ENCODE results near the gene HS3ST2.

HS3ST2 gene

DNA sequence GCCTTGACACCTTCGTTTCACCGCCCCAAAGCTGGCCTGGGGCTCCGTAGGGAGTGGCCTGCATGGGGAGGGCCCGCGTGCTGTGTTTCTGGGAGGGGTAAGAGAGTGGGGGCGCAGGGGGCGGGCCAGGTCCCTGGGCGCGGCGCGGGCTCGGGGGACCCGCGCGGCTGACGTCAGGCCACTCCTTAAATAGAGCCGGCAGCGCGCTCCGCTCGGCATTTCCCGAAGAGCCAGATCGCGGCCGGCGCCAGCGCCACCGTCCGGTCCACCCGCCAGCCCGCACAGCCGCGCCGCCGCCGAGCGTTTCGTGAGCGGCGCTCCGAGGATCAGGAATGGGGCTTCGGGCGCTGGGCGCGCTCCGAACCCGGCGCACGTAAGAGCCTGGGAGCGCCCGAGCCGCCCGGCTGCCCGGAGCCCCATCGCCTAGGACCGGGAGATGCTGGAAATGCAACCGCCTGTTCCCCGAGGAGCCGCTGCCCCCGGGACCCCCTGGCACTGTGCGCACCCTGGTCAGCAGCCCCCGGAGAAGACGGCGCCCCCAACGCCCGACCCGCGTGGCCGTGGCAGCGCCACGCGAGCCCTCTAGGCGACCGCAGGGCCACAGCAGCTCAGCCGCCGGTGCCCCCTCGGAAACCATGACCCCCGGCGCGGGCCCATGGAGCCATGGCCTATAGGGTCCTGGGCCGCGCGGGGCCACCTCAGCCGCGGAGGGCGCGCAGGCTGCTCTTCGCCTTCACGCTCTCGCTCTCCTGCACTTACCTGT is at the start of gene HS3ST2:
Gene HS3ST2 (plus strand): TSS at position 215 of the 763 bp plus-strand sequence. CDS start 449 bp downstream, at position 664.
- no peak for DNase-seq (ENCODE audit: low read depth)

DNA sequence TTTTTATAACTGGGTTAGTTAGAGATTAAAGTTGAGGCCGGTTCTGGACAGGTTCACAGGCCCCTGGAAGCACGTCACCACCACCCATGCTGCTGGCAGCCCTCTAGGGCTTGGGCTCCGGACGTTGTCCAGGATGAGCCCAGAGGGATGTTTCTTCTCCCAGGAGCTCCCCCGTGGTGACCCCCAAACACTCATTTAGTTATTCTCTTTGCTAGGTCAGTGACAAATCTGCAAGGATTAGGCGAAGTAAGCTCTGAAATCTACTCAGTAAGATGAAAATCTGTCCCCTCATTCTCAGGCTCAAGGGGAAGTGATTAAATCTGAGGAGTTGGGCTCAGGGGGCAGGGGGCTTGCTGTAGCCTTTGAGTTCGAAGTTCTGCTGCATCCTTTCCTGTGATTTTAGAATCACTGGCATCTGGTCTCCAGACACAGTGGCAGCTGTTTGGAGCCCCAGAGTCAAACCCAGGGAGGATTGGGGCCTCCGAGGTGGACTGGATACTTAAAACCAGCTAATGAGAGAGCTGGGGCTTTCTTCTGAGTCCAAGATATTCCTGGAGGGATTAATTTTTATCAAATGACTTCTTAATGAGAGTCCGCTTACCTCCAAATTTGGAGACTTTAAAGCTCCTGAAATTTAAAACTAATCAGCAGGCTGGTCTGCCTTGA is 49.2 kb upstream of the HS3ST2 start:
- DNase-seq (ENCODE audit: low read depth), result no peak

- DNase-seq (ENCODE audit: low read depth), result no peak
These were observed 48.5 kb upstream of the HS3ST2 start for GRCh38 chr16:22765479-22765878.

DNA sequence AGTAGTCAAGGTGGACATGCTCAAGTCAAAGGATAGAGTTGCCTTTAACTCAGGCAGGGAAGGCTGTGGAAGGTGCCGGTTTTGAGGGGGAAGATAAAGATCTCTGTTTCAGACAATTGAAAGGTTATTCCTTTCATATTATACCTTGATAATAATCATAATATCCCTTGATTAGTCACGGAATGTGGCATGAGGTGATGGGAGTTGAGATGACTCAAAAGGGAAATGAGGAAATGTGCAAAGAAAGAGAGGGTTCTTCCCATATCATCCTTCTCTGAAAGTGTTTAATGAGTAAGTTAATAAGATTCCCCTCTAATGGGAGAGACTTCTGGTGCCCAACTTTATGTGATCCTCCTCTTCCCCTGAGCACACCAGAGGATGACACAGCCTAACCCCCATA is 43.1 kb upstream of the HS3ST2 start:
- no peak for DNase-seq (ENCODE audit: low read depth)

GRCh38 chr16:22771551-22771950 is 42.4 kb upstream of the HS3ST2 start:
- no peak for DNase-seq (ENCODE audit: low read depth)

GRCh38 chr16:22775220-22775922 is 38.6 kb upstream of the HS3ST2 start:
- no peak for DNase-seq (ENCODE audit: low read depth)

GRCh38 chr16:22781480-22781879 is 32.5 kb upstream of the HS3ST2 start:
- DNase-seq (ENCODE audit: low read depth), result no peak

GRCh38 chr16:22782314-22782713 is 31.6 kb upstream of the HS3ST2 start:
- DNase-seq (ENCODE audit: low read depth), result no peak

DNA sequence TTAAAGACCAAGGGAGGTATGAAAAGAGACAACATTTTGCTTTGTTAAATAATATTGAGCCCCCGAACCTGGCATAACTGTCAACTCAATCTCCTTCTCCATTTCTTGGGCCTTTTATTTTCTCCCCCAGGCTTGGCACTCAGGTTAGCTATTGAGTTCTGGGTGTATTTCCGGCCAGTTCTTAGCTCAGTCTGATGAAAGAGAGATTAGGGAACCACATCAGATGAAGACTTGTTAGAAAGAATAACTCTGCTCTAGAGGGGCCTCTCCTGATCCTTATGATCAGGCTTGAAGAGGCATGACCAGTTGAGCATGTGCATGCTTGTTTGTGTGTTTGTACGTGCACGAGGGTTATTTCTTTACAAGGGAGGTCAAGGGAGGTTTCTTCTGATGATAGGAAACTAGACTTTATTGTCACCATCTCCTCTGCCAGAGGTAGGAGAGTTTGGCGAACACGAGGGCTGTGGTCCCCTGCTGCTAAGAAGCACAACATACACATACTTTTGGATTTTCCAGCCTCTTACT is 29.2 kb upstream of the HS3ST2 start:
- DNase-seq (ENCODE audit: low read depth), result no peak

GRCh38 chr16:22785552-22785951 is 28.4 kb upstream of the HS3ST2 start:
- no peak for DNase-seq (ENCODE audit: low read depth)

- DNase-seq (ENCODE audit: low read depth), result no peak
These were observed 27.7 kb upstream of the HS3ST2 start for GRCh38 chr16:22786284-22786683.

- DNase-seq (ENCODE audit: low read depth), result no peak
These were observed 27.3 kb upstream of the HS3ST2 start for GRCh38 chr16:22786691-22787090.

DNA sequence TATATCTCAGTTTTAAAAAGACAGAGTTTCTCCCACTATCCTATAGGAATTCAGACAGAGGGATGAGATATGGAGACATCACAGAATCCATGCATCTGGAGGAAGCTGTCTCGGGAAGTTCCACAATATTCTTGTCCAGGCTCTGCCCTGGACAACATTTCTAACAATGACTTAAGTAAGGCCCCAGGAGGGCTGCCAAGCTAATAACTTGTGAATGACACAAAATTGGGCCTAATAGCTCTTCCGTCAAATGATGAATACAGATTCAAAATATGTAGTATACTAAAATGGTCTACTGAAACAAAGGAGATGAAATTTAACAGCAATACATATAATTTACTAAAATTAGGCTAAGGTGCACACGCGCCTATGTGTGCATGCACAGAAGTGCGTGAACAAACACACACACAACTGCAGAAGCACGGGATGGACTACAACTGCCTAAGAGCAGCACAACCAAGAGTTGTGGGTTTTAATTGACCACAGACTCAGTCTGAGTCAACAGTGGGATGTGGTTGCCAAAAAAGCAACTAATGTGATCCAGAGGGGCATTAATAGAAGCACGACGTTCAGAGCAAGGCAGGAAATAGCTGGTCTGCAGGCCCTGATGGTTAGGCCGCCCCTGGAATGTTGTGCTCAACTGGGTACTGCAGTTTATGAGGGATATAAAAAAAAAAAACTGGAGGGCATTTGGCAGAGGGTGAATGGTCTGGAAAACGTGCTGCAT is 26.3 kb upstream of the HS3ST2 start:
- peak; percentile 24 for DNase-seq (ENCODE audit: low read depth)

DNA sequence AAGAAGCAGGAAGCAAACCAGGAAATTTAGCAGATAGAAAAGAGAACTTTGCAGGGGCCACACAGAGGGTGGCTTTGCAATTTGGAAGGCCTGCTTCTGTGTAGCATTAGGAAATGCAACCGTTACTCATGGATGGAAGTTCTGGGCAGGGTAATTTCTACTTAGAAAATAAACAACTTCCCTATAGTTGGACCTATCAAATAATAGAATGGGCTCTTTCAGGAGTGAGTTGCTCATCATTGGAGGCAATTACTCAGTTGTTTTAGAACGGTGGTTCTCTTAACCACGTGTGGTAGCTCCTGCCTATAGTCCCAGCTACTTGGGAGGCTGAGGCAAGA is 25.8 kb upstream of the HS3ST2 start:
- no peak for DNase-seq (ENCODE audit: low read depth)

DNA sequence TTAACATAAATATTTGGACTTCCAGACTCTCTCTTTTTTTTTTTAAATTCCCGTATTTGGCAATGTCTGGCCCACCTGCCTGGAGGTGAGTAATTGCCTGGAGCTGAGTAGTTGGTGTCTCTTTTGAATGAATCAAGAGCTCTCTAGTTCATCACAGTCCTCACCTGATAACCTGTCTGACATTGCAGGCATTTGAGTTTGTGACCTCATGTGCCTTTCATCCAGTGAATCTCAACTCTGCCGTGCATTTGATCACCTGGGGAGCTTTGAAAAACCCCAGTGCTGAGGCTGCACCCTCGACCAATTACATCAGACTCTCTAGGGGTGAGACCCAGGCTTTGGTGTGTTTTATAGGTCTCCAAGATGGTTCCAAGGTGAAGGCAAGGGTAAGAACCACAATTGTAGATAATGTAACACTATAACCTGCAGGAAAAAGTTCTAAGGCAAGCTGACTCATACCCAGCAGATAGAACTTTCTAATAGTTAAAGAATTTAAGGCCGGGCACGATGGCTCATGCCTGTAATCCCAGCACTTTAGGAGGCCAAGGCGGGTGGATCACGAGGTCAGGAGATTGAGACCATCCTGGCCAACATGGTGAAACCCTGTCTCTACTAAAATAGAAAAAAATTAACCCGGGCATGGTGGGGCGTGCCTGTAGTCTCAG is 24.5 kb upstream of the HS3ST2 start:
- DNase-seq (ENCODE audit: low read depth), result peak; percentile 4

DNA sequence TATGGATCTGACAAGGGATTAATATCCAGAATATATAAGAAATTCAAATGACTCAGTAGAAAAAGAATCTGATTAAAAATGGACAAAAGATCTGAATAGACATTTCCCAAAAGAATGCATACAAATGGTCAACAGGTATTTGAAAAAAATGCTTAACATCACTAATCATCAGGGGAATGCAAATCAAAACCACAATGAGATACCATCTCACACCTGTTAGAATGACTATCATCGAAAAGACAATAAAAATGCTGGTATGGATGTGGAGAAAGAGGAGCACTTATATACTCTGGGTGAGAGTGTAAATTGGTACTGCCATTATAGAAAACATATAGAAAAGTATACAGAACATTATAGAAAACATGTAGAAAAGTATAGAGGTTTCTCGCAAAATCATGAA is 16.4 kb upstream of the HS3ST2 start:
- DNase-seq (ENCODE audit: low read depth), result no peak

- DNase-seq (ENCODE audit: low read depth), result no peak
These were observed 14.8 kb upstream of the HS3ST2 start for GRCh38 chr16:22799113-22799512.

DNA sequence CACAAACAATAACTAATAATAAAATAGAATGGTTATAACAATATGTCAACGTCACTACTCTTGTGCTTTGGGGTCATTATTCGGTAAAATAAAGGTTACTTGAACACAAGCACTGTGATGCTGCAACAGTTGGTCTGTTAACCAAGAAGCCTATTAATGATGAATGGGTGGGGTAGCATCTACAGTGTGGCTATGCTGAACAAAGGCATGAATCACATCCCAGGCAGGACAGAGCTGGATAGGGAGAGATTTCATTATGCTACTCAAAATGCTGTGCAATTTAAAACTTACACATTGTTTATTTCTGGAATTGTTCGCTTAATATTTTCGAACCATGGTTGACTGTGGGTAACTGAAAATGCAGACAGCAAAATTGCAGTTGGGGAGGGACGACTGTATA is 9.1 kb upstream of the HS3ST2 start:
- no peak for DNase-seq (ENCODE audit: low read depth)

DNA sequence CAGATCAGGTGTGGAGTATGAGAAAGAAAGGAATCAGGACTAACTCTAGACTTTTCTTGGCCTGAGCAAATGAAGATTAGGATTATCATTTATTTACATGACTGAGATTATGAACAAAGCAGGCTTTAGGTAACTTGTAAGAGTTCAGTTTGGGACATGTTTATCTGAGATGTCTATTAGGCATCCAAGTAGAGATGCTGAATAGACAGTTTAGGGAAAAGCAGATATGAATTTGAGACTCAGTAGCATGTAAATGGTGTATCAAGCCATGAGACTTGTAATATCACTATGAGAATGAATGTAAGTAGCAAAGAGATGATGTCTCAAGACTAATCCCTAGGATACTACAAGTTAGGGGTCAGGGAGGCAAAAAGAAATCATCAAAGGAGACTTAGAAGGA is 8.6 kb upstream of the HS3ST2 start:
- DNase-seq (ENCODE audit: low read depth), result no peak

GRCh38 chr16:22806811-22807210 is 7.2 kb upstream of the HS3ST2 start:
- DNase-seq (ENCODE audit: low read depth), result no peak

DNA sequence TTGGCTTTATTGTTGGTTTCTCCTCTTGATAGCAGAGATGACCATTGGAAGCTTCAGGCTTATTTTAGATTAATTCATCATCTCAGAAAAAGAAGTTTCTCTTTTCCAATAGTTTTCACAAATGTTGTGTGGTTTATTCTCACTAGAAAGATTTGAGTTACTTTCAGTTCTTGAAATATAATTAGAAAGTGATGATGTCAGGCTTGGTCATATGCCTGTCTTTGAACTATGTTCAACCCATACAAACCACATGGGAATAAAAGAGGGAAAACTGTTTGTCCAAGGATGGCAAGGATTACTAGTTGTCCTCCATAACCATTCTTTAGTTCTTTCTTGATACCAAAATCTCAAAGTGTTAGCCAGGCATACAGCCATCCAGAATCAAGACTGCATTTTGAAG is 3.7 kb upstream of the HS3ST2 start:
- no peak for DNase-seq (ENCODE audit: low read depth)

All from HS-5 (cell line).